Measurements from ENCODE around the gene IFNL3.

The IFNL3 gene

DNA sequence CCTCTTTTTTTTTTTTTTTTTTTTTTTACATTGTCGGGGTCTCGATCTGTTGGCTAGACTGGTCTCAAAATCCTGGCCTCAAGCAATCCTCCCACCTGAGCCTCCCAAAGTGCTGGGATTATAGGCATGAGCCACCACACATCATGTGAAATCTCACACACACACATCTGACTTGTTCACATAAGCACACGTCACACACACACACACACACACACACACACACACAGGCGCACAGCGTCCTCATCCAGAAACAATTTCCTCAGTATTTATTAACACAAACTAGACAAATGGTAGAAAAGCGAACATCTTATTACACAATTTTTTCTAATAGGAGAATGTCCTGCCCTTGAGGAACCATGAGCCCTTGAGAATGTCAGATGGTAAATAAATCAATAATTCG is 35.6 kb downstream of the IFNL3 start:
- Histone ChIP-seq H3K27ac (no peak overlapping the region), H3K4me3 (no peak overlapping the region)
- no peak for DNase-seq (ENCODE audit: low spot score)
- no peak for TF ChIP-seq CTCF (IDR thresholded peaks at IDR 0.05)

DNA sequence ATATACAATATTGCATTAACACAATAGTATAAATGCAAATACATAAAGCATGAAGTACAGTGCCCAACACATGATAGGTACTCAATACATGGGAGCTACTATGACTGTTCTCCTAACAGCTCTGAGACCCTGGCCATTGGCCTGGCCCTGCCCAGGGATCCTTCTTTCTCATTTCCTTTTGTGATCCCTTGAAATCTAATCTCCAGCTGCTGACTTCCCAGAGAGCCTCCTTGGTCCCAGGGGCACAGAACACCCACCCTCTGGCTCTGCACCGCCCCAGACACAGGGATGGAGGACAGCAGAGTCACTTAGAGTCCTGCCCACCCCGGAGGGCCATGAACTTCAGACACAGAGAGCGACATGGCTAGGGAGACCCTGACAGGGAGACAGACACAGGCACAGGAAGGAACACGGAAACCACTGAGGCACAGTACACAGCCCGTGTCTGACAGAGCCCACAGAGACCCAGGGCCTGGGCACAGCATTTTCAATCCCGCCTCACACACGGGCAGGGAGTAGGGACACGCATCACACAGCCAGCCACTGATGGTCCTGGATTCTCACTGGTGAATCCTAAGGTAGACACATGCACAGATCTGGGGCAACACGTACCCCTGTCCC is 36.5 kb downstream of the IFNL3 start:
- H3K4me3 ChIP-seq, result no peak overlapping the region
- no peak for DNase-seq (ENCODE audit: low spot score)
- no peak for TF ChIP-seq CTCF (IDR thresholded peaks at IDR 0.05)
- H3K27ac ChIP-seq, result no peak overlapping the region

DNA sequence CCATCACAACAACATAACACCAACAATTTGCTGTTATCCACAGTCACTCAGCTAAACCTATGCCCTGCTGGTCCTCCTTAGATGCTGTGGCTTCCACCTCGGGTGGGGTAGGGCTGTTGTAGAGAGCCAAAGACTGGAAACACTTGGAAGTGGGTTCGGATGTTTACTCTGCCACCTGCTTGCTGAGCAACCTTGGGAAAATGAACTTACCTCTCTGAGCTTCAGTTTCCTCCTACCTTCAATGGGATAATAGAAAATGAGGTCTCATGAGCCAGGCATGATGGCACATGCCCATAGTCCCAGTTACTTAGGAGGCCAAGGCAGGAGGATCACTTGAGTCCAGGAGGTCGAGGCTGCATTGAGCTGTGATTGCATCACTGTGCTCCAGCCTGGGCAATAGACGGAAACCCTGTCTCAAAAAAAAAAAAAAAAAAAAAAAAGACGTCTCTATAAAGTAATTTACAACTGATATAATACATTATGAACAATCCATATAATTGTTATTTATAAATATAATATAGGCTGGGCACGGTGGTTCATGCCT is 37.4 kb downstream of the IFNL3 start:
- TF ChIP-seq CTCF (IDR thresholded peaks at IDR 0.05), result no peak
- no peak overlapping the region for H3K4me3 ChIP-seq
- H3K27ac ChIP-seq, result no peak overlapping the region
- DNase-seq (ENCODE audit: low spot score), result no peak

DNA sequence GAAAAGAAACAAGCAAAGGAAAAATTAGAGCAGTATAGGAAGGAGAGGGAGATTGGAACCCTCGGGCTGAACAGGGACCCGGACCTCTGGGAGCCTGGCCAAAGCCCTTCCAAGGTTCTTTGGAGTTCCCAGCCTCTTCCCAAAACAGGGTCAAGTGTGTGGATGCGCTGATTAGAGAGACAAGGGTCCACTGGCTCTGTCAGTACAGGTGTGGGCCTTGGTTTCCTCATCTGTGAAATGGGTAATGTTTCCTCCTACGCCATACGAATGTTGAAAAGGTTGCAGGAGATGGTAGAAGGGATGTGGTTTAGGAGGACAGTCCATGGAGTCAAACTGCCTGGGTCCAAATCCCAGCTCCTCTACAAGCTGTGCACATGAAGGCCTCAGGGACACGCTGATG is 38.7 kb downstream of the IFNL3 start:
- no peak overlapping the region for H3K27ac ChIP-seq
- no peak for TF ChIP-seq CTCF (IDR thresholded peaks at IDR 0.05)
- no peak for DNase-seq (ENCODE audit: low spot score)
- H3K4me3 ChIP-seq, result no peak overlapping the region

GRCh38 chr19:39205449-39205764 is 39.4 kb downstream of the IFNL3 start:
- H3K4me3 ChIP-seq, result no peak overlapping the region
- TF ChIP-seq CTCF (IDR thresholded peaks at IDR 0.05), result no peak

DNA sequence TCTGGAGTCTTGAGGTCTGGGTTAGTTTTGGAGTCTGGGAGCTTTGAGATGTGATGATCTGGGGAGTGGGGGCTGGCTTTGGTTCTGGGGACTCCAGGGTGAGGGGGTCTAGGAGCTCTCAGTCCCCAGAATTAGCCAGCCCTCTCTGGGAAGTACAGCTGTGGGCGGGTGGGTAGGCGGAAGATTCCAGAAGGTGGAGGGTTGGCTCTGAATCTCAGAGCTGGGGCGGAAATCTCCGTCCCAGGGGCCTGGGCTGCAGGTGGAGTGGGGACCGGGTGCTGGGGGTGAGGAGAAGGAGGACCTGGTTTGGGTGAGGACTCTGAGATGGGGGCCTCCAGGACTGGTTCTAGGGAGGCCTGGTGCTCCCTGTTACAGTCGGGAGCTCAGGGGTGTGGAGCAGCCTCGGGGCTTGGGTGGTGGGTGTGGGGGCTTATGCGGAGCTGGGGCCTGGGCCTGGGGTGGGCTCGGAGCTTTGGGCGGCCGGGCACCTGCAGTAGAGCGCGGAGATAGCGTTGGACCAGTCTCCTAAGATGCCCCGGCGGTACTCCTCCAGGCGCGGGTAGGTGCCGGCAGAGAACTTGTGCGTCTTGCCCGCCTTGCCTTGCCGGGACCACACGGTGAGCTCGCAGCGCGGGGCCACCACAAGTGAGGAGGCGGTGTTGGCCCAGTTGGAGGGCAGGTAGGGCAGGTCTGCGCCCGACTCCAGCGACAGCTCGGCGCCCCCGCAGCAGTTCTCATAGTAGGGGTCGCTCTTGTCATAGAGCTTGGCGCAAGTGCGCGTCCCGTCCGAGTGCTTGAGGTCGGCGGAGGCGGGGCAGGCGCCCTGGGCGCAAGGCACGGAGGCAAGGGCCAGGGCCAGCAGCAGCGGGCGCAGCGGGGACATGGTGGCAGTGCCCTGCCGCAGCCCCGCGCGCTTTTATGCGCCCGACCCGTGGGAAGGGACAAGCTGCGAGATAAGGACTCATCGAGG is 41.1 kb downstream of the IFNL3 start, which contains the start of gene SYCN:
TSS of gene SYCN (minus strand) at position 892 of the 970 bp plus-strand sequence. CDS start at position 883, 9 bp downstream.
- no peak for DNase-seq (ENCODE audit: low spot score)
- no peak within 1 kb of the TSS for H3K27ac ChIP-seq
- TF ChIP-seq CTCF (IDR thresholded peaks at IDR 0.05), result no peak
- H3K4me3 ChIP-seq, result no peak within 1 kb of the TSS

More at GRCh38 chr19:39205449-39205764, 39.4 kb downstream of the IFNL3 start:
- no peak for DNase-seq (ENCODE audit: low spot score)
- no peak overlapping the region for H3K27ac ChIP-seq
